ENCODE results near the gene KCP. TPM values are rescaled to one million over a fixed set of nuclear protein-coding genes. Genes with fewer than 3 reads are reported as not detected.

KCP gene
- total and polyA plus RNA-seq, 10 of the 15 experiments (the other 5 are each of a cell fraction or from before 2014, with no cell fraction given): 0.05 to 7.8 (median 2.5) TPM

DNA sequence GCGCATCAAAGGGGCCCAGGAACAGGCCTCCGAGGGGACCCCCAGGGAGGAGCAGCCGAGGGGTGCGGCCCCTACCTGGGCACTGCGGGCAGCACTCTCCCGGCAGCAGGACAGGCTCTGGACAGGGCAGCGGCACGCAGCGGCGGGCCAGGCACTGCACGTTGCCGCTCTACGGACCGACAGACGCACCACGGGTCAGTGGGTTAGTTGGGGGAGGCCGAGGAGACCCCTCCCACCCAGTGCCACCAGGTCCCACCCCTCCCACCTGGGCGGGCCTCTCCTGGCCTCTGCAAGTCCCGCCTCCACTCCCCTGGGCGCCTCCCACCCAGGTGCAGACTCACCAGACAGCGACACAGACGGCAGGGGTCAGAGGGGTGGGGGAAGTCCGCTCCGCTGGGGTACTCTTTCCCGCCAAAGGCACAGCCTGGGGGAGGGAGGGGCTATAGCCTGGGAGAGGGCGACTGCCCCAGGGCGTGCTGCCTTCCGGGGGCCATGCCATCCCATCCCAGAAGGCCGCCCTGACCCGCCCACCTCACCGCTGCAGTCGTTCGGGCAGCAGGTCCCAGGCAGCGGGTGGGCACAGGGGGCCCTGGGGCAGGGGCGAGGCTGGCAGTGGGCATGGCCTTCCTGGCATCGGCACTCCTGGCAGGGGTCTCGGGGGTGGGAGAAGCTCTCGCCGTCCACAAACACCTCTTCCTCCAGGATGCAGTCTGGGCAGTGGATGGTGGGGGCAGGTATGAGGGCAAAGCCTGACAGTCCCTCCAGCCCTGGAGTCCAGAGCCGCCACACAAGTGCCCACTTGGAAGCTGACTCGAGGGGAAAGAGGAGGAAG is 19.2 kb downstream of the KCP start:
- in situ Hi-C loops (cut with MboI): no loop called here
- no peak for DNase-seq (ENCODE audit: low read depth, low spot score)
- no peak overlapping the region for H3K4me3 ChIP-seq

More for the DNA sequence above, 19.2 kb downstream of the KCP start:
- H3K4me2 ChIP-seq (ENCODE audit: control insufficient read depth, insufficient read depth): peak overlapping the region; percentile 25; the same call in 1 of the 2 replicates
- POLR2A ChIA-PET: no interaction called here
- no peaks in the 10 kb centered on the region for H3K4me1 ChIP-seq (ENCODE audit: control insufficient read depth, insufficient read depth, low read length)
- H2AFZ ChIP-seq (ENCODE audit: control insufficient read depth, low read depth, low read length): no peak overlapping the region
- RAD21 ChIA-PET (ENCODE audit: unreplicated experiment): interaction anchor here (1.0 kb wide), 1 partner anchor 48 kb away, joined by 3 read pairs; no protein-coding TSS in a partner anchor
- 52% methylated on average over 25 of the region's 41 CpGs for WGBS (ENCODE audit: insufficient coverage, insufficient replicate concordance, low lambda C conversion rate, missing lambda C conversion rate)
- no peaks in the 10 kb centered on the region for H3K36me3 ChIP-seq (ENCODE audit: control insufficient read depth in 2 of 2, insufficient read depth in 2 of 2, low read length in 1 of 2)
- no peak overlapping the region for H3K9ac ChIP-seq (ENCODE audit: control insufficient read depth, insufficient read depth, low read length)
- no peaks in the 10 kb centered on the region for H3K9me3 ChIP-seq (replicated peaks; ENCODE audit: control insufficient read depth, insufficient read depth, low read length)
- no peak for ATAC-seq
- TF ChIP-seq NFYB (IDR thresholded peaks at IDR 0.05; ENCODE audit: insufficient read depth, low read depth, low read length) (no peak), SMARCA5 (IDR thresholded peaks at IDR 0.05) (no peak), EED (IDR thresholded peaks at IDR 0.05; ENCODE audit: low read depth) (no peak), SUZ12 (IDR thresholded peaks at IDR 0.05; ENCODE audit: unreplicated experiment) (peak; percentile 46)
- TF ChIP-seq, protein P1, sequence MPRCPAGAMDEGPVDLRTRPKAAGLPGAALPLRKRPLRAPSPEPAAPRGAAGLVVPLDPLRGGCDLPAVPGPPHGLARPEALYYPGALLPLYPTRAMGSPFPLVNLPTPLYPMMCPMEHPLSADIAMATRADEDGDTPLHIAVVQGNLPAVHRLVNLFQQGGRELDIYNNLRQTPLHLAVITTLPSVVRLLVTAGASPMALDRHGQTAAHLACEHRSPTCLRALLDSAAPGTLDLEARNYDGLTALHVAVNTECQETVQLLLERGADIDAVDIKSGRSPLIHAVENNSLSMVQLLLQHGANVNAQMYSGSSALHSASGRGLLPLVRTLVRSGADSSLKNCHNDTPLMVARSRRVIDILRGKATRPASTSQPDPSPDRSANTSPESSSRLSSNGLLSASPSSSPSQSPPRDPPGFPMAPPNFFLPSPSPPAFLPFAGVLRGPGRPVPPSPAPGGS (IDR thresholded peaks at IDR 0.05; ENCODE audit: borderline replicate concordance, insufficient read depth, low read depth, low read length, poor library complexity, severe bottlenecking): no peak
- H3K79me2 ChIP-seq (ENCODE audit: control insufficient read depth, insufficient read depth, low read length): no peaks in the 10 kb centered on the region
- CTCF ChIA-PET: no interaction called here
- SMC1A ChIA-PET (ENCODE audit: uncharacterized antibody, unreplicated experiment): no interaction called here
- H4K20me1 ChIP-seq (ENCODE audit: control insufficient read depth, insufficient read depth): no peaks in the 10 kb centered on the region
- intact Hi-C loops (cut with micrococcal nuclease; ENCODE audit: unreplicated experiment): no loop called here
- FAIRE-seq: no peak
- no TSS peak for BruUV-seq (replicated peaks)
- H3K27me3 ChIP-seq (replicated peaks in 1 of 2; ENCODE audit: control insufficient read depth in 2 of 2, insufficient read depth in 2 of 2, low read length in 1 of 2): peaks cover 0 to 1% of the 10 kb centered on the region in 2 experiments; a peak in 2 of 4 replicates
- no peak overlapping the region for H3K27ac ChIP-seq (ENCODE audit: control insufficient read depth, insufficient read depth)

Measured in GM12878 (cell line).